Small intestine (tissue), 7 donors: ENCODE data around the gene SMCO4. TPM values are rescaled to one million over a fixed set of nuclear protein-coding genes. Genes with fewer than 3 reads are reported as not detected.

ENCODE experiments used
- DNase-seq, 2 donors: peaks; one replicate each; pipeline versions ENCODE4 v3.0.0 to v3.0.0-alpha.2; 2013
- FAIRE-seq: peaks from 2 replicates; lab custom pipeline; 2012; peaks lifted over from hg19 to GRCh38; lab: Jason Lieb, UNC
- H3K27ac ChIP-seq, 3 donors: one replicate each; pipeline ENCODE4 v1.5.1; 2013; ENCODE audit warnings: low read length in 2 of 3, mild to moderate bottlenecking in 2 of 3, control low read depth in 1 of 3, inconsistent platforms in 1 of 3, low read depth in 1 of 3, moderate library complexity in 1 of 3
- H3K27me3 ChIP-seq, 3 donors: one replicate each; pipeline ENCODE4 v1.6.1; 2013; ENCODE audit warnings: low read length in 3 of 3, inconsistent platforms in 1 of 3; ENCODE audit not compliant: control insufficient read depth in 3 of 3, insufficient read depth in 3 of 3
- H3K36me3 ChIP-seq, 3 donors: one replicate each; pipeline ENCODE4 v1.6.1; 2013; ENCODE audit warnings: low read length in 3 of 3, inconsistent platforms in 1 of 3, low read depth in 1 of 3, mild to moderate bottlenecking in 1 of 3, moderate library complexity in 1 of 3; ENCODE audit not compliant: control insufficient read depth in 3 of 3, insufficient read depth in 2 of 3
- H3K4me1 ChIP-seq, 3 donors: one replicate each; pipeline ENCODE4 v1.6.1; 2013; ENCODE audit warnings: low read length in 2 of 3, inconsistent platforms in 1 of 3, low read depth in 1 of 3, mild to moderate bottlenecking in 1 of 3, moderate library complexity in 1 of 3; ENCODE audit not compliant: control insufficient read depth in 3 of 3, insufficient read depth in 2 of 3
- H3K4me3 ChIP-seq, 3 donors: one replicate each; pipeline ENCODE4 v1.5.1; 2013; ENCODE audit warnings: low read length in 3 of 3, control low read depth in 1 of 3, inconsistent platforms in 1 of 3, low read depth in 1 of 3, mild to moderate bottlenecking in 1 of 3, moderate library complexity in 1 of 3
- H3K9me3 ChIP-seq, 2 donors: one replicate each; pipeline ENCODE4 v1.6.1; 2013; ENCODE audit warnings: low read depth in 1 of 2, low read length in 1 of 2; ENCODE audit not compliant: control insufficient read depth in 2 of 2, insufficient read depth in 1 of 2
- WGBS, 3 donors: extraction: QIAGEN DNeasy Blood & Tissue Kit; methylation state at CpG; one replicate each; pipeline ENCODE4 v1.1.7; 2013; 5-methylcytosine and 5-hydroxymethylcytosine counted together
- polyA plus RNA-seq, 4 donors: library from polyadenylated mRNA; stranded (reverse) in 3 of 4; unstranded in 1 of 4; fragments of 200-250 nt in 3 of 4; fragments of 120-200 nt in 1 of 4; gene quantifications; one replicate each; pipeline versions ENCODE4 v1.2.1 to v1.2.3, GENCODE V29; 2013
- donor health status: healthy with polysubstance abuse.
- donor health status: control.
- donor health status: control.
- donor health status: Bipolar disorder and iron deficiency.
- donor health status: healthy.

SMCO4 gene
- polyA plus RNA-seq, 4 donors: 51.0 to 207 (median 95.7) TPM

GRCh38 chr11:93492464-93493251, 50.5 kb downstream of the SMCO4 start:
- Histone ChIP-seq H3K36me3 (peaks cover 2 to 31% (median 5%) of the 10 kb centered on the region in 3 donors), H3K9me3 (no peaks in the 10 kb centered on the region), H3K27me3 (no peaks in the 10 kb centered on the region), H3K4me1 (peaks cover 0 to 12% (median 1%) of the 10 kb centered on the region in 3 donors), H3K4me3 (no peak overlapping the region), H3K27ac (no peak overlapping the region)
- FAIRE-seq (no peak), DNase-seq (no peak)
- 82 to 88% (median 85%) methylated on average over 8 of the region's 8 CpGs for WGBS, 3 donors

DNA sequence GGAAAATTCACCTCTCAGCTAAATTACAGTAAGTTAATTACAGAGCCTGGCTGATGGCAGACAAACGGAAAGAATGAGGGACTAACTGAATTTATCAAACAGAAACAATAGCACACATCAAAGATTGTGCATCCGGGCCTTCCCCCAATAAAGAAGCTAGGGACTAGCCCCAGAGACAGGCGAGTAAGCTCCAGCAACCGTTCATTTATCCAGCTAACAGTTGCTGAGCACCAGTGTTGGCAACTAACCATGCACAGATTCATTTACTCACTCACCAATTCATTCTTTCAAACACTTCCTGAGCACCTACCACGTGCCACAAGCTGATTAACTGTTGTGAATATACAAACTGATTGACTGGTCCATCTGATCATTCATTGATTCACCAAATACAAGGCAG, 51.2 kb downstream of the SMCO4 start:
- H3K4me1 ChIP-seq: peaks cover 0 to 16% (median 1%) of the 10 kb centered on the region in 3 donors
- no peak overlapping the region for H3K27ac ChIP-seq
- 74 to 81% (median 79%) methylated on average over 5 of the region's 5 CpGs for WGBS, 3 donors
- H3K36me3 ChIP-seq: peaks cover 2 to 27% (median 5%) of the 10 kb centered on the region in 3 donors
- no peaks in the 10 kb centered on the region for H3K9me3 ChIP-seq
- H3K4me3 ChIP-seq: no peak overlapping the region
- no peaks in the 10 kb centered on the region for H3K27me3 ChIP-seq
- DNase-seq (no peak), FAIRE-seq (no peak)

DNA sequence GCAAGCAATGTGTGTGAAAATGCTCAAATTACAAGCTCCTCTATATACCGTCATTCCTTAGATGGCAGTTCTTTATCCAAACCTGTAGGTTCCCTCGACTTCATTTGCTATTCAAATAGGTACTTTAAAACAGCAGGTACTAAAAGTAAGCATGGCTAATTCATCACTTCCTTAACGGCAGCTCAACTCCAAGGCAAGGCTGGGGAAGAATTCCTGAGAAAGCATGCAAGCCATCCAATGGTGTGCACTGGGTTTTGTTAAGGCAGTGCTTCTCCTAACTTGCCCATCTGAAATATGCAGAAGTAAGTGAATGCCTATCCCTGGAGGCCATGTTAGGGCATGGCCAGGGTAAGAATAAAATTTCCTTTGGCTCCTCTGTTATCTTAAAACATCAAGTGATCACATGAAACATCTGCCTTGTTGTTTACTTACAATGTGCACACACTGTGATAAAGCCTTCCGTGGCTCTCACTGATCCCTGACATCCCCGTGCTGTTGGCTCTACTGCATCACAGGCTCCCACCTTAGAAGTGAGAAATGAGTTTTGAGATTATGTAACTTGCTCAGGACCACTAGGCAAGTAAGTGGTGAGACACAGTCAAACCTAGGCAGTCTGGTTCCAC, 52.1 kb downstream of the SMCO4 start:
- Histone ChIP-seq H3K27me3 (no peaks in the 10 kb centered on the region), H3K4me3 (no peak overlapping the region), H3K36me3 (peaks cover 2 to 27% (median 5%) of the 10 kb centered on the region in 3 donors), H3K4me1 (peaks cover 0 to 21% (median 1%) of the 10 kb centered on the region in 3 donors), H3K9me3 (no peaks in the 10 kb centered on the region), H3K27ac (no peak overlapping the region)
- WGBS, 3 donors: 61 to 68% (median 64%) methylated on average over 5 of the region's 5 CpGs
- no peak for DNase-seq
- FAIRE-seq: no peak

DNA sequence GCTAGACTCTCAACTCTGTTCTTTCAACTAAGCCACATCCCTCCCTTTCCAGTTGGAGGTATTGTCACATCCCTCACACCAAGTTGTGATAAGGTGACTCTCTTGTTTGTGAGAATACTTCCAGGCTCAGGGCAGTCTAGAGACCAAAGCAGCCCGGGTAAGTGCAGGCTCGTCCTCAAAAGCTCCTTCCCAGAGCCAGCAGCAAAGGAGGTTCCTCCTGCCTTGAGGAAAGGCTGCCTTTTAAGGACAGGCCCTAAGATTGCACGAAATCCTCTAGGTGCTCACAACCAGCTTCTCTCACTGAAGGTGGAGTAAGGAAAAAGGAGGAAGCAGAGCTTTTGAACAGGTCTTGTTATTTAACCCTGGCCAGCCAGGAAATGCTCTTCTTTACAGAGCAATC, 53.4 kb downstream of the SMCO4 start:
- 79 to 92% (median 85%) methylated on average over 3 of the region's 3 CpGs for WGBS, 3 donors
- DNase-seq: no peak
- Histone ChIP-seq H3K9me3 (no peaks in the 10 kb centered on the region), H3K4me1 (peaks cover 0 to 25% (median 1%) of the 10 kb centered on the region in 3 donors), H3K27ac (no peak overlapping the region), H3K27me3 (no peaks in the 10 kb centered on the region), H3K36me3 (peaks cover 0 to 32% (median 5%) of the 10 kb centered on the region in 3 donors), H3K4me3 (no peak overlapping the region)
- no peak for FAIRE-seq

- peaks cover 0 to 46% (median 5%) of the 10 kb centered on the region in 3 donors for H3K36me3 ChIP-seq
- no peak for FAIRE-seq
- H3K9me3 ChIP-seq: no peaks in the 10 kb centered on the region
- 19 to 50% (median 27%) methylated on average over 7 of the region's 7 CpGs for WGBS, 3 donors
- H3K4me1 ChIP-seq: peaks cover 0 to 13% (median 0%) of the 10 kb centered on the region in 3 donors
- peak; percentile 14 to 84 for DNase-seq
- H3K27me3 ChIP-seq: no peaks in the 10 kb centered on the region
- no peak overlapping the region for H3K4me3 ChIP-seq
- H3K27ac ChIP-seq: no peak overlapping the region
Measured at GRCh38 chr11:93487032-93487483, 56.1 kb downstream of the SMCO4 start.

DNA sequence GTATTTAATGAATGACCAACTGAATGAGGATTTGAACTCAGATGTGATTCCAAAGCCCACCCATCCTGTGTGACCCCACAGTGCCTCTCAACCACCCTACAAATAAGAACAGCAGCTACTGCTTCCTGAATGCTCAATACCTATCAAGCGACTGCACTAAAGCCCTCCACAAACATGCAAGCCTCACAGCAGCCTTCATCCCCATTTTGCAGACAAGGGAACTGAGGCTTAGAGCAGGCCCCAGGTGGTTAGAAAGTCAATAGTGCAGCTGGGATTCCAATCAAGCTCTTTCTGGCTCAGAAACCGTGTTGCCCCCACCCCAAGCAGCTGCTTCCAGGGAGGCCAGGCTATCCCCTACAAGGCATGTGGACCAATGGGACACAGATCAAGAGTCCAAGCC, 57.2 kb downstream of the SMCO4 start:
- no peak overlapping the region for H3K4me3 ChIP-seq
- peaks cover 0 to 13% (median 0%) of the 10 kb centered on the region in 3 donors for H3K4me1 ChIP-seq
- H3K9me3 ChIP-seq: no peaks in the 10 kb centered on the region
- FAIRE-seq: no peak
- peaks cover 0 to 50% (median 5%) of the 10 kb centered on the region in 3 donors for H3K36me3 ChIP-seq
- no peaks in the 10 kb centered on the region for H3K27me3 ChIP-seq
- no peak for DNase-seq
- H3K27ac ChIP-seq: no peak overlapping the region
- WGBS, 3 donors: 90 to 93% (median 91%) methylated on average over 2 of the region's 2 CpGs

DNA sequence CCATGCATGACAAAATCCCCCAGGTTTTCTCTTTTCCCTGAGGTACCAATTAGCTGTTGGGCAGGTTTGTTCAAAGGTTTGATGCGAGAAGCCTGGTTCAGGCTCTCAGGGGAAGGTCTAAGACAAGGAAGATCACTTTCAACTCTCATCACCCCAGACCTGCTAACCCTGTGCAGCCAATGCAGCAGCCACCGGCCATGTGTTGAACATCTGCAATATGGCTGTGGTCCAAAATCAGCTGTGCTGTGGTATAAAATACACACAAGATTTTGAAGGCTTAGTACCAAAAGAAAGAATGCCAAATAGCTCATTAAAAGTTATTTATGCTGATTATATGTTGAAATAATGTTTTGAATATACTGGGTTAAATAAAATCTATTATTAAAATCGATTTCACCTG, 58.5 kb downstream of the SMCO4 start:
- Histone ChIP-seq H3K4me3 (no peak overlapping the region), H3K4me1 (peaks cover 0 to 13% (median 0%) of the 10 kb centered on the region in 3 donors), H3K27ac (no peak overlapping the region), H3K36me3 (peaks cover 0 to 43% (median 3%) of the 10 kb centered on the region in 3 donors), H3K9me3 (no peaks in the 10 kb centered on the region), H3K27me3 (no peaks in the 10 kb centered on the region)
- no peak for FAIRE-seq
- no peak for DNase-seq
- 63 to 75% (median 67%) methylated on average over 3 of the region's 3 CpGs for WGBS, 3 donors

DNA sequence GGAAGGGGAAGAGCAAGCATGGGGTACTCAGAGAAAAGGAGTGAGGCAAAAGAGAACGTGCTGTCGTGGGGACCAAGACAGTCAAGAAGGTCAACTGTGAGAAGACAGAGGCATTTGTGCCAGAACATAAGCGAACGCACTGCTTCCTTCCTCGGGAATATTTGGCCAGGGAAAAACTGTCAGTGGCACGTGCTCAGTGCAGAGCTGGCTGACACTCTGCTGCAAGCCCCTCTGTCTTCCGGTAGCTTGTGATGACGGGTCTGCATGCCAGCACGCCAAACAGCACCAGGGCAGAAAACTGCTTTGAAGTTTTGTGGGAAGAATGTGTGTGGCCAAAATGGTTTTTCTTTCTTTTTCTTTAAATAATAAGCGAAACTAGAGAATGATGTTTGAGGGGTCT, 60.6 kb downstream of the SMCO4 start:
- Histone ChIP-seq H3K27me3 (no peaks in the 10 kb centered on the region), H3K36me3 (peaks cover 3 to 41% (median 4%) of the 10 kb centered on the region in 3 donors), H3K9me3 (no peaks in the 10 kb centered on the region), H3K4me3 (no peak overlapping the region), H3K4me1 (peaks cover 0 to 13% (median 0%) of the 10 kb centered on the region in 3 donors), H3K27ac (no peak overlapping the region)
- no peak for FAIRE-seq
- DNase-seq: no peak
- WGBS, 3 donors: 76 to 91% (median 90%) methylated on average over 10 of the region's 10 CpGs
